ENCODE measurements around the gene WDFY3.

Gene WDFY3

DNA sequence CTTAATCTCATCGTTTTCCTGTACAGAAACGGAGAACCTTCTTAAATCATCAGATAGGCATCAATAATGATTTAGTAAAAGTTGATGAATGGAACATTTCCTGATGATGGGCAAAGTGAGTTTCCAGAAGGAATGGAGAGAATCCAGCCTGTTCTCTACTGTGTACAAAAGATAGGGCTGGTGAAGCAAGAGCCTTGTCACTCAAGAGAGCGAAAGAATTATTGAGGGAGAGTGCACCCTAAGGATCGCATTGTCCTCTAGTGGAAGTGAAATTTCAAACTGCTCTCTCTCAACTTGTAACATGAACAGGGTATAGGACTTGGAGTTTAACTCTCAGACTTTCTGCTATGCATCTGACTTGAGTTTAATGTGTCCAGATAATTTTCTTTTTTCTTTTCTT lies 314.0 kb downstream of the WDFY3 start:
- no peak for DNase-seq

DNA sequence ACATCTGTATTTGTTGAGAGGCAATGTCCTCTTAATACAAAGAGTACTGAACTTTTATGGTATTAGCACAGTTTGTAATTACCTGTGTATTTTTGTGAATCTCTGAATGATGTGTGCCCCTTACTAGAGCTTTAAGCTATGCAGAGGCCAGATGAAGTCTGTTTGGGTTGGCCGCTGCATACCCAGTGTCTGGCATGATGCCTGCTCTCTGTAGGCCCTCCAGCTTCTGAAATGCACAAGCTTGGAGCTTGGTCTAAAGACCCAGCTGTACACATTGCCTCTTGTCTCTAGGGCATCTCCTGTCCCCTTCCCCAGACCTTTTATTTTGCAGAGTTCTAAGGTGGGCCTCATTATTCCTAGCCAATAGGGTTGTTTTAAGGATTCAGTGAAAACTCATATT lies 315.0 kb downstream of the WDFY3 start:
- no peak for DNase-seq

DNA sequence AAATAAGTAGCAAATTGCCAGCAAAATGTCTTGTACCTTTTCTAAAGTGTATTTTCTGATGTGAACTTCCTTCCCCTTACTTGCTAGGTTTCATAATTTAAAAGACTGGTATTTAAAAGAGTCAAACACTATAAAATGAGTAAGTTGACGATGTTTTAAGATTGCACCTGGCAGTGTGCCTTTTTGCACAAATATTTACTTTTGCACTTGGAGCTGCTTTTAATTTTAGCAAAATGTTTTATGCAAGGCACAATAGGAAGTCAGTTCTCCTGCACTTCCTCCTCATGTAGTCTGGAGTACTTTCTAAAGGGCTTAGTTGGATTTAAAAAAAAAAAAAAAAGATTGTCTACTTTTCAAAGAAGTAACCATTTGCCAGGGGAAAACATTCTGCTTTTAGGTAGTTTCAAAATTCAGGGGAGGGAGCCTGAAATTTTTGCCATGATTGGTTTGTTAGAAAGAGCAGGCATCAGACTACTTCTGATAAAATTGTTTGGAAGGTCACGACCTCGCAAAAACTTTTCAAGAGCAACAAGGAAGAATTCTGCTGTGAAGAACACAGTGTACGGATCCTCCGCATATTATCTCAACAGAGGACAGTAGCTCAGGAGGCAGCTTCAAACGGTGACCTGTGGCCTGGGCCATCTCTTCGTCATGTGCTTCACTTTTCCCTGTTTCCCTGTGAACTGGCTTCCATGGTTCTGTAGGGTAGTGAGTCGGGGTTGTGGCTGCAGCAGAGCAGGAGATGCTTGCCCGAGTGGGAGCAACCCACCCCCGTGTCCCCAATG lies 317.4 kb downstream of the WDFY3 start:
- DNase-seq = no peak

DNA sequence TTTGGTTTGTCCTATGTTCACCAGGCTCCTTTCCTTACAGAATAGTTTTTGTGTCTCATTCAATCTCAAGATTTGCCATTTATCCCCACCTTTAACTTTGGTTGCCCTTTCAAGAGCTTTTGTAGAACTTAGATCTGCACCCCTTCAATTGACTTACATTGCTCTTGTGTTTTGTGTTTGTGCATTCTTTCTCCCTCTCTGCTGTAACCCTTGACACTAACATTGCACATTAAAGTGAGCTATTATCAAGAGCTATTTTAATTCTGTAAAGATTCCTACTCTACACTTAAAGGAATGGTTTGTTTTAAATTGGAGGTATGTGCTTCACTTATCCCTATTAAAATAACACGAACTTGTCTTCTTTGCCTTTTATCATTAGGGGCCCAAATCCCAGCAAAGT lies 318.3 kb downstream of the WDFY3 start:
- no peak for DNase-seq

DNA sequence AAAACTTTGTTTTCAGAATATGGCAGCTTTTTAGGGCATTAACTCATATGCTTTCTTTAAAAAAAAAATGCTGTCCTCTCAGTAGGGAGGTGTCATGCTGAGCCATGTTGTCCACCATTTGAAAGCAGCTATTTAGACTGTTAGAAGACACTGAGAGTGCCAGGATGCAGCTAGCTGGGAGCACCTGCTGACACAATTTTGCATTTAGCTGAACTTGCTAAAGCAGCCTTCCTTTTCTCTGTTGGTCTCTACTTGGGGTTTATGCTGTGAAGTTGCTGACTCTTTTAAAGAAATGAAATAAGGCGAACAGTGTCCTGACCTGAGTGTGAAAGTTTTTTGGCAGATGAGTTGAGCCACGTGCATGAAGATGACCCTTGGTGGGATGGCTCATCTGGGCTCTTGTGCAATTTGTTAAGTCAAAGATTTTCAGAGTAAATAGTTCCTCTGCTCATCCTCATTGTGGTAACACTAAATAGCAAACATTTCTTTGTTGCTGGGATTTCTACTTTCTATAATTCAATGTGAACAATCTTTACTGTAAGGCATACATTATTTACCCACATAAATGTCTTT lies 319.1 kb downstream of the WDFY3 start:
- DNase-seq = no peak

DNA sequence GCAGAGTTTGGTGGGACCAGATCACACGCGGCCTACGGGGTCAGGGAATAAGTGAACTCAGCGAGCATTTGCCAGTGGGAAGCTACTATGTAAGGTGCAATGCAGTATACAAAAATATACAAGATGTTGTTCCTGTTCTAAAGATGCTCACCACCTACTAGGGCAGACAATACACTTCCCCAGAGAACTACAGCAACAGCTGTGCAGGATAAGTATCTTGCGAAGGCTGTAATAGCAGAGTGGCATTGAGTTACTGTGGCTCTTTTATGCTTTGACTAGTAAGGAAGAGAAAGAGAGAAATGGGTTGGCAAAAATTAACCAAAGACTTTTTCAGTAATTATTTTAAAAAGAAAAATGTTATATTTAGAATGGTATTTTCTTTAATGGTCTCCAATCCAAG lies 322.4 kb downstream of the WDFY3 start:
- no peak for DNase-seq

DNA sequence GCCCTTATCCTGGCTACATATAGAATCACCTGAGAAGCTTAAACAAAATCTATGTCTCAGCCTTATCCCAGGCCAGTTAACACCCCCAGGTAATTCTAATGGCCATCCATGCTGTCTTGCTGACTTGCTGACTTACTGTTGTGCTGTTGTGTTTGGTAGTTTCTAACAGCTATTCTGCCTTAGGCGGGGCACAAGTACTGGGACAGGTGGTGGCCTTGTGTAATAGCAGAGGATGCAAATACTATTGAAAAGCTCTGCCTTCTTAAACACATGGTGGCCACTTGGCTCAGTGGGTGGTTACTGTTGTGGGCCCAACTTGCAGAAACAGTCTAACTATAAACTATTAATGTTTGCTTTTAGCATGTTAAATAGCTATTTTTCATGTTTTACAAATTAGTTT lies 327.3 kb downstream of the WDFY3 start:
- no peak for DNase-seq

DNA sequence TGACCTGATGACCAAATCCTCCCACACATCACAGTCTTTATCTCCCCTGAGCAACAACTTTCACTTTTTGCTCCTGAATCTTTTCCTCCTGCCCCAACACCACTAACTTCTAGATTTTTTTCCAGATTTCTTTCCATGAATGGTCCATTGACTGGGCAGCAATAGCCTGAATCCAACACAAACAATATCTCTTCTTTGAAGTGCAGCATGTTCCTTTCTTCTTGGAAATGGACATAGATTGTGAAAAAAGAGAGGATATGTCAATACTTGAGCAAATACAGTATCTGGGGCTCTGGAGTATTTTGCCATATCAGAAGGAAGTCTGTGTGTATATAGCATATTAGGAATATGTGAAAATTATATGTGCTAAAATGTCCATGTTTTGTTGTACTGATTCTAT lies 328.4 kb downstream of the WDFY3 start:
- no peak for DNase-seq

DNA sequence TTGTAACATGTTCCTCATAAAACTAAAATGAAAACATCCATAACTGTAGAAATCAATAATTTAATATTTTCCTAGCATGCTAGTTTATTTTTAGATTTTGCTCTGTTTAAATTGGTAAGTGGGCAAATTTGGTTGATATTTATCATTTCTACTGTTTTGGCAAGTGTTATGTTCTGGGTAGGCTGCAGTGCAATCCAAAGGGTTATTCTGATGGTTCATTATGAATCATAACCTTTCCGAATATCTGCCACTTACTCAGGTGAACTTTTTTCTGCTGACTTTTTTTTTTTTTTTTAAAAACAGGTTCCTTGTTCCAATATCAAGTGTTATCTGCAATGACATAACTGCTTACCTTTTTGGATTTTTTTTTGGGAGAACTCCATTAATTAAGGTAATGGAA lies 331.5 kb downstream of the WDFY3 start:
- DNase-seq = no peak

DNA sequence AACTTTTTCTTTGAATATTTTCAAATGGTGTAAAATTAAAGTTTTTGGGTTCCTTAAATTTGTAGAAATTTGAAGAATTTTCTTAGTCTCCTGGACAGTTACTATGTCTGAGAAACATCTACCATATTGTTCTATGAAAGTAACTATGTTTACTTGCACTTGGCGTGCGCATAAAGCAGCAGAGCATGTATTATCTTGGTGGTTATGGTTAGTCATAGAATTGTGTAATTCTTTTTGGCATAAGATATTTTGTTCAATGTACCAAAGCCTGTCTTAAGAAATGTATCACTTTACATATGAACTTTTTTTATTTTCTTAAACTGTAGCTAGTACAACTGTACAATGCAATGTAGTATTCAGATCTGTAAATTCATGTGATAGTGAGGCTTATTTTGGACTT lies 334.4 kb downstream of the WDFY3 start:
- DNase-seq = no peak

DNA sequence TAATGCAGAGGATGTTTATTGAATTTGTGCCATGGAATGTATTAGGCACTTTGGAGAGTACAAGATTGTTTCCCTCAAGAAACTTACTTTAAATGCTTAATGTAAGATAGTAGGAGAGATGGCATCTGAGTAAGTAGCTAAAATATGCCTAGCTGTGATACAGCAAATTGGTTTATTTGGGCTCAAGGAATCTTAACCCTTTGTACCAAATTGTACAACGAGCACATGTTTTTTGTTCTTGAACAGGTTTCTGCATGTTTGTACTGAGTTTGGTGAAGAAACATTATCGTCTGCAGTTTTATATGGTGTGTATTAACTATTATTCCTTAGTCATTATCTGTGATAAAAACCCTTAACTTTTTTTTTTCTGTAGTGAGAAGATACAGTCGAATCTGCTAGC lies 334.9 kb downstream of the WDFY3 start:
- no peak for DNase-seq

DNA sequence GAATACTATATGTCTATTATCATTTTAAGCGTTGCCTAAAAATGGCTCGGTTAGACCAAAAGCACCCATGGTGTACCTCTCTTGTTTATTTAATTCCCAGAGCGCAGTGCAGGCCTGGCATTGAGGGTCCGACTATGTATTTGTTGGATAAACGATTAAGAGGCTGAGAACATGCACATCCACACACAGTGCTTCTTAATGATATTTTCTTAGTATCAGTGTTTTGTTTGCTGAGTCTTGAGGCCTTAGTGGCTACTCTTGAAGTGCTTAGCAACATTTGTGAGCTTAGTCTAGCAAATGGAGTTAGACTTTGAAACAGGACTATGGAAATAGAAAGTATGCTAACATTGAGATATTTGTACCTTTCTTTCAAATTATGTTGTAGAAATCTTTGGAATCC lies 339.8 kb downstream of the WDFY3 start:
- no peak for DNase-seq

DNA sequence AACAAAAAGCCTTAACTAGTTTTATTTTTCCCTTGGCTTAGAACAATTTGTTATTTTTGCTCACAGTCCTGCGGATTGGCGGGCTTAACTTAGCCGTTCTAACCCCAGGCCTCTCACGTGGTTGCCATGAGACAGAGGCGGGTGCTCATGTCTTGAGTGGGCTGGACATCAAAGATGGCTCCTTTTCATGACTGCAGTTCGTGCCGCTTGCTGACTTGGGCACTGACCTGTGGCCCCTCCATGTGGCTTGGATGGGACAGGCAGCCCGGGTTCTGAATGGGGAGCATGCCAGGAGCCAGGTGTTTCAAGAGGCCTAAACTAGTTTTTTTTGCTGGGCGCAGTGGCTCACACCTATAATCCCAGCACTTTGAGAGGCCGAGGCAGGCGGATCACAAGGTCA lies 342.8 kb downstream of the WDFY3 start:
- DNase-seq = no peak

DNA sequence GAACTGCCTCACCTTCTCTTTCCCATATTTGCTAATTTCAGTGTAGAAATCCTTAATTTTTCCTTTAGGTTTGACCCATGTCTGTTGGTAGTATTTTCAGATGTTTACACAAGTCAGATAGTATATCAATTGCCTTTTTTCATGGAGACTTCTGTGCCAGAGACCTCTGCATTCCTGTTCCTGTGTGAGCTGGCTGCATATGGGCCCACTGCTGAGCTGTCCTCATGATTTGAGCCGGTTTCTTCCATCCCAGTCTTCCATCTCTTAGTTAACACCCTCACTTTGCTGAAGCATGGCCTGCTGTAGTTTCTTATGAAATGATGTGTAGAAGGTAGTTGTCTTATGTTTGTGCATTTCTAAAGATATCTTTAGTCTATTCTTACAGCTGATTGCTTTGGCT lies 343.5 kb downstream of the WDFY3 start:
- DNase-seq = no peak

Data from activated CD8-positive, alpha-beta memory T cell treated with anti-CD3 and anti-CD28 coated beads, Interleukin-2, amount 50 U/mL, for 48 hours (primary cell).